Brain microvascular endothelial cell (primary cell): ENCODE results near the gene ATAD3A.

Experiments used
- DNase-seq: peaks from one replicate; pipeline ENCODE4 v3.0.0-alpha.2; 2020
- H3K27ac ChIP-seq: fragments of 250-450 bp; sonication (Bioruptor Pico); 2 replicates; pipeline ENCODE4 v1.5.1; 2020; ENCODE audit warnings: mild to moderate bottlenecking, moderate library complexity
- H3K27me3 ChIP-seq: fragments of 250-450 bp; sonication (Bioruptor Pico); replicated peaks from 2 replicates; pipeline ENCODE4 v1.5.1; 2020; ENCODE audit warnings: mild to moderate bottlenecking
- H3K36me3 ChIP-seq: fragments of 250-450 bp; sonication (Bioruptor Pico); replicated peaks from 2 replicates; pipeline ENCODE4 v1.5.1; 2020; ENCODE audit warnings: mild to moderate bottlenecking
- H3K4me3 ChIP-seq: 2 replicates; pipeline ENCODE4 v1.5.1; 2011; ENCODE audit warnings: low read depth, mild to moderate bottlenecking, control low read depth, low read length, moderate library complexity
- in situ Hi-C: cut with HindIII; loops from 2 replicates; pipeline ENCODE4 v1.10.0; 2017; ENCODE audit warnings: low sequenced_read_pairs, low pct_ligation_motif_present
- TF ChIP-seq, protein P1 (sequence below): IDR thresholded peaks from 2 replicates; pipeline ENCODE4 v1.5.1; 2011; ENCODE audit warnings: low read depth, mild to moderate bottlenecking, moderate library complexity, low read length, control low read depth, inconsistent platforms; ENCODE audit errors: missing control alignments

Gene ATAD3A

DNA sequence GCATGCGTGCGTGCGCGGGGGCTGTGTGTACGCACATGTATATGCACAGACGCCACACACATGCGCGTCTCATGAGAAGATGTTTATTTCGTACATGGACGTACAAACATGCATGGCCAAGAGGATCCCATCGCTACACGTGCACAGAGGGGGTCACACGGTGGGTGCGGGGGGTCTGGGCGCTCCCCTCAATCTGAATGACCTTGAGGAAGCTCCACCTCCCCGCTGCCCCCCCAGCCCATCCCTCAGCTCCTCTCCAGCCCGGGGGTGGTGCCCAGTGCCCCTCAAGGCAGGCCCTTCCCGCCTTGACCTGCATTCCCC, 27.0 kb downstream of the ATAD3A start:
- DNase-seq = no peak
- H3K4me3 ChIP-seq = peak overlapping the region; percentile 62
- TF ChIP-seq, protein P1, sequence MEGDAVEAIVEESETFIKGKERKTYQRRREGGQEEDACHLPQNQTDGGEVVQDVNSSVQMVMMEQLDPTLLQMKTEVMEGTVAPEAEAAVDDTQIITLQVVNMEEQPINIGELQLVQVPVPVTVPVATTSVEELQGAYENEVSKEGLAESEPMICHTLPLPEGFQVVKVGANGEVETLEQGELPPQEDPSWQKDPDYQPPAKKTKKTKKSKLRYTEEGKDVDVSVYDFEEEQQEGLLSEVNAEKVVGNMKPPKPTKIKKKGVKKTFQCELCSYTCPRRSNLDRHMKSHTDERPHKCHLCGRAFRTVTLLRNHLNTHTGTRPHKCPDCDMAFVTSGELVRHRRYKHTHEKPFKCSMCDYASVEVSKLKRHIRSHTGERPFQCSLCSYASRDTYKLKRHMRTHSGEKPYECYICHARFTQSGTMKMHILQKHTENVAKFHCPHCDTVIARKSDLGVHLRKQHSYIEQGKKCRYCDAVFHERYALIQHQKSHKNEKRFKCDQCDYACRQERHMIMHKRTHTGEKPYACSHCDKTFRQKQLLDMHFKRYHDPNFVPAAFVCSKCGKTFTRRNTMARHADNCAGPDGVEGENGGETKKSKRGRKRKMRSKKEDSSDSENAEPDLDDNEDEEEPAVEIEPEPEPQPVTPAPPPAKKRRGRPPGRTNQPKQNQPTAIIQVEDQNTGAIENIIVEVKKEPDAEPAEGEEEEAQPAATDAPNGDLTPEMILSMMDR = no peak
- peaks cover 22% of the 10 kb centered on the region for H3K36me3 ChIP-seq
- no peaks in the 10 kb centered on the region for H3K27me3 ChIP-seq
- no peak overlapping the region for H3K27ac ChIP-seq
- in situ Hi-C loops = no loop called here

DNA sequence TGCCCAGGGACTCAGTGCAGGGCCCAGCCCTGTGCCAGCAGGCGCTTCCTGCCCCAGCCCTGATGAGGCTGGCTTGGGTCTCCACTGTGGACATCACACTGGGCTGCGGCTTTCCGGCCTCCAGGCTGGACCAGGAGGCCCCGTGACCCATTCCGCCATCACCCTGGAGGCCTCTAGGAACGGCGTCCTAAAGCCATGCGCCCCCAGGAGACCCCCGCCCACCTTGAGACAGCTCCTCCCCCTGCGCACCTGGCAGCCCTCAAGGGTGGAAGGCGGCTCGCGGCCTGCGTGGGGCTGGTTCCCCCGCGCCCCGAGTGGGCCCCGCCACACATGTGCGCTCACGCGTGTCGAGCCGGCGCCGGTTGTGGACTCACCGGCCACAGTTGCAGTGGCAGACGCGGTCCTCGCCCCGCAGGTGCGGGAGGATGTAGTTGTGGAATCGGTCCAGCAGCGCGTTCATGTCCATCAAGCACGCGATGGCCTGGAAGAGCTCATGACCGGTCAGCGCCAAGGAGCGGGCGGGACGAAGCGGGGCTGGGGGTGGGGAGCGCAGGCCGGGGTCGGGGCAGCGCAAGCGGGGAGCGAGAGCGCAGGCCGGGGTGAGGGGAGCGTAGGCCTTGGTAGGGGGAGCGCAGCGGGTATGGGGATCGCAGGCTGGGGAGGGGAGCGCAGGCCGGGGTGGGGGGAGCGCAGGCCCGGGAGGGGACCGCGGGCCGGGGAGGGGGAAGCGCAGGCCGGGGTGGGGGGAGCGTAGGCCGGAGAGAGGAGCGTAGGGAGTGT, 27.5 kb downstream of the ATAD3A start:
- DNase-seq = no peak
- Histone ChIP-seq H3K36me3 (peaks cover 22% of the 10 kb centered on the region), H3K4me3 (peak overlapping the region; percentile 62), H3K27ac (no peak overlapping the region), H3K27me3 (no peaks in the 10 kb centered on the region)
- in situ Hi-C loops = no loop called here
- TF ChIP-seq, protein P1 = no peak

DNA sequence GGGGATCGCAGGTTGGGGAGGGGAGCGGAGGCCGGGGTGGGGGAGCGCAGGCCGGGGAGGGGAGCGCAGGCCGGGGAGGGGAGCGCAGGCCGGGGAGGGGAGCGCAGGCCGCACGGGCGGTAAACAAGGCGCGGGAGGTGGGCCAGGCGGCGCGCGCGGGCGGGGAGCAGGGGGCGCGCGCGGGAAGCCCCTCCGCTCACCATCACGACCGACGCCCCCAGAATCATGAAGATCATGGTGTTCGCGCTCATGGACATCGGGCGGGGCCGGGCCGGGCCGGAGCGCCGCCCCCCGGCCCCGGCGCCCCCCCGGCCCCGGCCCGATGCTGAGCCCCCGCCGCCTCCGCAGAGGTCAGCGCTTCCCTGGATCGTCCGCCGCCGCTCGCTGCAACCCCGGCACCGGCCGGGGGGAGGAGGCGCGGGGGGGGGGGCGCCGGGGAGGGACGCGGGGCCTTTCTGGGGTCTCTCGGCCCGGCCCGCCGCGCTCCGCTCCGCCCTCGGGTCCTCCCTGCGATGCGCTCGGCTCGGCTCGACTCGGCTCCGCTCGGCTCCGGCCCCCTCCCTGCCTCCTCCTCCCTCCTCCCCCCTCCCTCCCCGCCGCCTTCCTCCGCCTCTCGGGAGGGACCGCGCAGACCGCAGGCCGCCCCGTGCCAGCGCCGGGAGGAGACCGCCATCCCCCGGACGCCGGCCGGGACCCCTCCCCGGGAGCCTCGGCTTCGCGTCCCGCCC, 28.3 kb downstream of the ATAD3A start, which contains the start of gene TMEM240:
TSS of gene TMEM240 (minus strand) at position 535 of the 728 bp plus-strand sequence. CDS start at position 257, 278 bp downstream.
- TF ChIP-seq, protein P1 = no peak
- Histone ChIP-seq H3K27me3 (no peaks in the 10 kb centered on the region), H3K4me3 (peak within 1 kb of the TSS; percentile 62), H3K36me3 (peaks cover 21% of the 10 kb centered on the region), H3K27ac (no peak within 1 kb of the TSS)
- peak; percentile 63 for DNase-seq
- in situ Hi-C loops = no loop called here

DNA sequence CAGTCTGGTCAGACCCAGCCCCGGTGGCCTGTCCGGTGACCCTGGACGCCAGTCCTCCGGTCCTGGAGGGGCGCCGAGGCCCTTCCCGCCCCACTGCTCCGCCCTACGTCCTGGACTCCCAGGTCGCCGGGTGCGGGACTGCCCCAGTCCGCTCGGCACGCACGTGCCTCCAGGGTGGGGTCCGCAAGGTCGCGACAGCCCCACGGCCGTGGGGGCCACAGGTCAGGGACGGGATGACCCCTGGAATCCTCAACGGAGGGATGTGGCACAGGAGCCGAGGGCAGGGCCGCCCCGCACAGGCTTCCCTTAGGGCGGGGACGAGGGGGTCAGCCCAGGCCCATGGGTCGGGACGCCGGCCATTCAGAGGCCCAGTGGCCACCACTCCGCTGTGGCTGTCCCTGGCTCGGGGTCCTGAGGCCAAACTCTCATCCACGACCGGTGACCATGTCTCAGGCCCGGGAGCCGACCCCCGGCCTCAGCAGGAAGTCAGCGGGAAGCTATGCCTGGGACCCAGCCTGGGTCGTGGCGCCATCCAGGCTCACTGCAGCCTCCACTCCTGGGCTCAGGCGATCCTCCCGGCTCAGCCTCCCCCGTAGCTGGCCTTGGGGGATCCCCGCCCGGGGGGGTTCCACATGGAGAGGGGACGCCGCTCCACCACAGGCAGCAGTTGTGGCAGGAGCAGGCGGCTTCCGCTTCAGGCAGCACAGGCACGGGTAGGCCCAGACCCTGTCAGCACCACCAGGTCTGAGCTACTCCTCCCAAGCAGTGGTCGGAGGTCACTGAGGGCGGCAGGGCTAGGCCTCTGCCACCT, 29.1 kb downstream of the ATAD3A start:
- Histone ChIP-seq H3K27me3 (no peaks in the 10 kb centered on the region), H3K36me3 (peaks cover 17% of the 10 kb centered on the region), H3K4me3 (peak overlapping the region; percentile 62), H3K27ac (no peak overlapping the region)
- TF ChIP-seq, protein P1 = no peak
- no peak for DNase-seq
- in situ Hi-C loops = no loop called here

DNA sequence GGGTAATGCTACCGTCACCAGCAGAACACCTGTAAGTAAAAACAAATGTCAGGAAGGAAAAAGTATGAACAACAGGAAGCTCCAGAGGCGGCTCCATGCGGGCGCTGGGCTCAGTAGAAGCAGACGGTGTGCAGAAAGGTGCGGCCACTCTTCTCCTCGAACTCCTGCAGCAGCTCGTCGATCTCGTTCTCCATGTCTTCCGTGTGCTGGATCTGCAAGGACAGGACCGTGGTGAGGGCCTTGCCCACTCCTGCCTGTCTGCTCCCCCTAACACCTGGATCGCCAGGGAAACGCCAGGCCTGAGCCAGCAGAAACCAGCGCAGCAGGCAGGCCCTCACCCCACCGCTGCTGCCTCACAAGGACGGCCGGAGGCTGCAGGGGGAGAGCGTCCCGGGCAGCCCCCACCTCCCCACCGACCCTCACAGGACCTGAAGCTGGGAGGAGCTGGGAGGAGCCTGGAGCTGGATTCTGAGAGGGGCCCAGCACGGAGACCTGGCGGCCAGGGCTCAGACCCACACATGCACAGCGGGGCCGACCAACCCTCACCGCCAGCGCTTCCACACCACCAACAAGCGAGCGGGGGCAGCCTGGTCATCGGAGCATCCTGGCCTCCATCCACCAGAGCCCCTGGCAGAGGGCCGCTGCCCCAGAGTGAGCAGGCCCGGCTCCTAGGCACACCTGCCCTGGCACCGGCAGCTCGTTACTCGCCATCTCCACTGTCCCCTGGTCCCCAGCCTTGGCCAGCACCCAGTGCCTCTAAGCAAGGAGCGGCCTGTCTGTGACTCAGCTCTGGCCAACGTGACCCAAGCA, 30.2 kb downstream of the ATAD3A start:
- Histone ChIP-seq H3K27me3 (no peaks in the 10 kb centered on the region), H3K27ac (no peak overlapping the region), H3K36me3 (peaks cover 17% of the 10 kb centered on the region), H3K4me3 (no peak overlapping the region)
- DNase-seq = no peak
- TF ChIP-seq, protein P1 = no peak
- in situ Hi-C loops = no loop called here
